Fibroblast of mammary gland (primary cell): ENCODE data around the gene ASB1.
A peak's percentile ranks its signal among the peaks of the same experiment; 100 is the strongest.

Experiments
- DNase-seq: peaks from one replicate; pipeline ENCODE4 v3.0.0-alpha.2; 2010; ENCODE audit warnings: low read depth
- H3K4me3 ChIP-seq: 2 replicates; pipeline ENCODE4 v1.5.1; 2011; ENCODE audit warnings: low read depth, mild to moderate bottlenecking, low read length, moderate library complexity; ENCODE audit not compliant: control insufficient read depth
- CTCF ChIP-seq: conservative IDR thresholded peaks from 2 replicates; pipeline ENCODE4 v1.5.1; 2011; ENCODE audit warnings: low read depth, low read length, inconsistent platforms; ENCODE audit not compliant: control insufficient read depth, insufficient read depth

Gene ASB1

GRCh38 chr2:238475566-238475965 lies 48.8 kb downstream of the ASB1 start:
- H3K4me3 ChIP-seq = no peak overlapping the region
- no peak for DNase-seq
- no peak for TF ChIP-seq CTCF

- no peak for TF ChIP-seq CTCF
- H3K4me3 ChIP-seq = no peak overlapping the region
- DNase-seq = no peak
Measured at GRCh38 chr2:238476258-238476657, 49.5 kb downstream of the ASB1 start.

- no peak overlapping the region for H3K4me3 ChIP-seq
- TF ChIP-seq CTCF = no peak
- no peak for DNase-seq
Measured at GRCh38 chr2:238478216-238478615, 51.5 kb downstream of the ASB1 start.

GRCh38 chr2:238479847-238480246 lies 53.1 kb downstream of the ASB1 start:
- H3K4me3 ChIP-seq = no peak overlapping the region
- no peak for TF ChIP-seq CTCF
- no peak for DNase-seq

GRCh38 chr2:238483021-238483420 lies 56.3 kb downstream of the ASB1 start:
- DNase-seq = no peak
- no peak overlapping the region for H3K4me3 ChIP-seq
- no peak for TF ChIP-seq CTCF

- DNase-seq = peak; percentile 30
- no peak overlapping the region for H3K4me3 ChIP-seq
- no peak for TF ChIP-seq CTCF
Measured at GRCh38 chr2:238483656-238484055, 56.9 kb downstream of the ASB1 start.
